Adipocyte (in vitro differentiated cells): Measurements from ENCODE around the gene WDR37.

Experiments used
- DNase-seq: peaks from one replicate; pipeline ENCODE4 v3.0.0-alpha.2; 2015; ENCODE audit warnings: low read depth
- H3K27me3 ChIP-seq: replicated peaks from 2 replicates; pipeline ENCODE4 v1.7.0; 2013; ENCODE audit warnings: mild to moderate bottlenecking, low read length, moderate library complexity; ENCODE audit not compliant: control insufficient read depth, insufficient read depth
- H3K36me3 ChIP-seq: 2 replicates; pipeline ENCODE4 v1.7.0; 2013; ENCODE audit warnings: low read length, mild to moderate bottlenecking, moderate library complexity; ENCODE audit not compliant: control insufficient read depth, insufficient read depth, severe bottlenecking
- H3K4me1 ChIP-seq: 2 replicates; pipeline ENCODE4 v1.7.0; 2013; ENCODE audit warnings: mild to moderate bottlenecking, low read length, moderate library complexity; ENCODE audit not compliant: control insufficient read depth, insufficient read depth
- H3K4me3 ChIP-seq: 2 replicates; pipeline ENCODE4 v1.7.0; 2013; ENCODE audit warnings: mild to moderate bottlenecking, low read length, moderate library complexity
- H3K9ac ChIP-seq: 2 replicates; pipeline ENCODE4 v1.7.0; 2013; ENCODE audit warnings: mild to moderate bottlenecking, low read length, moderate library complexity
- H3K9me3 ChIP-seq: 2 replicates; pipeline ENCODE4 v1.7.0; 2013; ENCODE audit warnings: mild to moderate bottlenecking, low read length, moderate library complexity; ENCODE audit not compliant: control insufficient read depth

WDR37 gene

GRCh38 chr10:1119027-1119426, 62.8 kb downstream of the WDR37 start:
- no peaks in the 10 kb centered on the region for H3K9me3 ChIP-seq
- no peak overlapping the region for H3K9ac ChIP-seq
- no peak for DNase-seq
- peaks cover 84% of the 10 kb centered on the region for H3K36me3 ChIP-seq
- peaks cover 7% of the 10 kb centered on the region for H3K4me1 ChIP-seq
- H3K4me3 ChIP-seq, result no peak overlapping the region
- H3K27me3 ChIP-seq, result no peaks in the 10 kb centered on the region

DNA sequence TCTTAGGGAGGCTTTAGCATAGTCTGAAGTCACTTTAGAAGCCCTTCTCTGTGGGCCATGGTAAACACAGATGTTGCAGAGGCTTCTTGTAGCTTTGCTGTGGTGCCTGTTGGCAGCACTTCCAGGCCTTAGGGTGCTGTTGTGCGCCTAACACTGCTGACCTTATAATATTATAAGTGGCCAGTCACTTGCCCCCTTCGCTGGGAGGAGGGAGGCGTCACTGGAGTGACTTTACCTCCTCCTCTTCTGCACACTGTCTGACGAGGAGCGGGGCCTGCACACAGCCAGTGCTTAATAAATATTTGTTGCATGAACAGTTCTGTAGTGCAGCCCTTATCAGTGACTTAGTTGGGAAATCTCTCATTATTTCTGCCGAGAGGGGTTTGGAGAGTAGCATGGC, 63.3 kb downstream of the WDR37 start:
- H3K4me3 ChIP-seq, result no peak overlapping the region
- no peak for DNase-seq
- no peaks in the 10 kb centered on the region for H3K9me3 ChIP-seq
- H3K9ac ChIP-seq, result no peak overlapping the region
- H3K27me3 ChIP-seq, result no peaks in the 10 kb centered on the region
- peaks cover 7% of the 10 kb centered on the region for H3K4me1 ChIP-seq
- H3K36me3 ChIP-seq, result peaks cover 84% of the 10 kb centered on the region

- DNase-seq, result no peak
Measured at GRCh38 chr10:1120306-1120705, 64.1 kb downstream of the WDR37 start.

DNA sequence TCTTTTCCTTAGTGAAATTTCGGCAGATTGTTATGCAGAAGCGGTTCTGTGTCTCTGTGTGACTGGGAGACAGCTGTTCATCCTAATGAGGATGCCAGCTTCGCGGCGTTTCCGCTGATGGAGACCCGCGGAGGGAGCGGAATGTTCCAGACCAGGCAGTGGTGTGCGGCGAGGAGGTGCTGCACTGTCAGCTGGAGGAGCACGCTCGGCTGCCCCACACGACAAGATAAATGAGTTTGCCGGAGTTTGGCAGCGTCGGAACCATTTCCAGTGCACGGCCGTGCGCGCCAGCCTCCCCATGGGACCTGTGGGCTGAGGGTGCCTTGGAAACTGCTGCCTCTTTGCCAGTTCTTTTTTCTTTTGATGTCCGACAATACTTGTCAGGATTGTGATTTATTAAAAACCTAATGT, 64.6 kb downstream of the WDR37 start:
- peaks cover 7% of the 10 kb centered on the region for H3K4me1 ChIP-seq
- H3K9ac ChIP-seq, result no peak overlapping the region
- H3K27me3 ChIP-seq, result no peaks in the 10 kb centered on the region
- H3K9me3 ChIP-seq, result no peaks in the 10 kb centered on the region
- DNase-seq, result no peak
- H3K4me3 ChIP-seq, result no peak overlapping the region
- H3K36me3 ChIP-seq, result peaks cover 87% of the 10 kb centered on the region

More at GRCh38 chr10:1120306-1120705, 64.1 kb downstream of the WDR37 start:
- Histone ChIP-seq H3K4me3 (no peak overlapping the region), H3K9ac (no peak overlapping the region), H3K9me3 (no peaks in the 10 kb centered on the region), H3K27me3 (no peaks in the 10 kb centered on the region), H3K36me3 (peaks cover 88% of the 10 kb centered on the region), H3K4me1 (peaks cover 7% of the 10 kb centered on the region)

GRCh38 chr10:1121271-1121970, 65.2 kb downstream of the WDR37 start:
- H3K9ac ChIP-seq, result no peak overlapping the region
- peaks cover 83% of the 10 kb centered on the region for H3K36me3 ChIP-seq
- DNase-seq, result no peak
- H3K4me3 ChIP-seq, result no peak overlapping the region
- H3K27me3 ChIP-seq, result no peaks in the 10 kb centered on the region
- no peaks in the 10 kb centered on the region for H3K9me3 ChIP-seq
- H3K4me1 ChIP-seq, result peaks cover 7% of the 10 kb centered on the region

GRCh38 chr10:1122349-1122748, 66.2 kb downstream of the WDR37 start:
- Histone ChIP-seq H3K9me3 (no peaks in the 10 kb centered on the region), H3K27me3 (no peaks in the 10 kb centered on the region), H3K4me3 (no peak overlapping the region), H3K9ac (no peak overlapping the region), H3K36me3 (peaks cover 81% of the 10 kb centered on the region), H3K4me1 (peaks cover 7% of the 10 kb centered on the region)
- DNase-seq, result no peak

- H3K4me3 ChIP-seq, result no peak overlapping the region
- peaks cover 7% of the 10 kb centered on the region for H3K4me1 ChIP-seq
- no peaks in the 10 kb centered on the region for H3K9me3 ChIP-seq
- DNase-seq, result no peak
- peaks cover 80% of the 10 kb centered on the region for H3K36me3 ChIP-seq
- no peak overlapping the region for H3K9ac ChIP-seq
- no peaks in the 10 kb centered on the region for H3K27me3 ChIP-seq
Measured at GRCh38 chr10:1123198-1123597, 67.0 kb downstream of the WDR37 start.

- peaks cover 76% of the 10 kb centered on the region for H3K36me3 ChIP-seq
- DNase-seq, result no peak
Measured at GRCh38 chr10:1123972-1124371, 67.8 kb downstream of the WDR37 start.

DNA sequence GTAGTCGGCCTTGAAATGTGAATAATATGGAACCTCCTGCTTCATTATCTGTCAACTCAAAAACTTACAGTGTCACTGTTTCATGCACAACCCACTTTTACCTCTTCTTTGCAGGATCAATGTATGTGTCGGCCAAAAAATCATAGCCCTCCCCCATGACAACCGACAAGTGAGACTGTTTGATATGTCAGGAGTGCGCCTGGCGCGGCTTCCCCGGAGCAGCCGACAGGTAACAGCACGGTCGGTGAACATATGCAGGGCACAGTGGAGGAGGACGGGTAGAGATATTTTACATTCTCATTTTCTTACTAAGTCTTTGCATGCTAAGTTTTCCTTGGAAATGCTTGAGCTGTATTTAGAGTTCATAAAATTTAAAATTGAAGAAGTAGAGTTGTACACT, 68.6 kb downstream of the WDR37 start:
- peaks cover 7% of the 10 kb centered on the region for H3K4me1 ChIP-seq
- no peaks in the 10 kb centered on the region for H3K9me3 ChIP-seq
- no peaks in the 10 kb centered on the region for H3K27me3 ChIP-seq
- H3K4me3 ChIP-seq, result no peak overlapping the region
- H3K36me3 ChIP-seq, result peaks cover 76% of the 10 kb centered on the region
- DNase-seq, result no peak
- no peak overlapping the region for H3K9ac ChIP-seq

More at GRCh38 chr10:1123972-1124371, 67.8 kb downstream of the WDR37 start:
- no peak overlapping the region for H3K9ac ChIP-seq
- H3K9me3 ChIP-seq, result no peaks in the 10 kb centered on the region
- H3K4me3 ChIP-seq, result no peak overlapping the region
- H3K4me1 ChIP-seq, result peaks cover 7% of the 10 kb centered on the region
- no peaks in the 10 kb centered on the region for H3K27me3 ChIP-seq

DNA sequence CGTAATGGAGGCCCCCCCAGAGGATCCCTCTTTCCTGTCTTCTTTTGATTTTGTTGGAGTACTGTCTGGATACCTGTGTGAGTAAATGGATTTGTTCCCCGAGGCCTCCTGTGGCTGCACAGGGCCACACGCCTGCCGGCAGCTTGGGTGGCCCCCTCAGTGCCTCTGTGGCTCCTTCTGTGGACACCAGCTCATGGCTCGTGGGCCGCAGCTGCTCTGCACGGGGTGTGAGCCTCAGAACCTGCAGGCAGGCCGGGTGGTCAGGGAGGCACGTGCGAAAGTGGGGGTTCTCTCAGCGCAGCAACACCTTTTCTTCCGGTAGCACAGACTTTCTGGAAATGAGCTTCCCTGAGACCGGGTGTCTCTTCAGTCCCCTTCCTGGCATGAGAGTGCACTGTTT, 70.3 kb downstream of the WDR37 start:
- Histone ChIP-seq H3K4me3 (no peak overlapping the region), H3K27me3 (no peaks in the 10 kb centered on the region), H3K9ac (no peak overlapping the region), H3K36me3 (peaks cover 77% of the 10 kb centered on the region), H3K9me3 (no peaks in the 10 kb centered on the region), H3K4me1 (peaks cover 7% of the 10 kb centered on the region)
- no peak for DNase-seq

DNA sequence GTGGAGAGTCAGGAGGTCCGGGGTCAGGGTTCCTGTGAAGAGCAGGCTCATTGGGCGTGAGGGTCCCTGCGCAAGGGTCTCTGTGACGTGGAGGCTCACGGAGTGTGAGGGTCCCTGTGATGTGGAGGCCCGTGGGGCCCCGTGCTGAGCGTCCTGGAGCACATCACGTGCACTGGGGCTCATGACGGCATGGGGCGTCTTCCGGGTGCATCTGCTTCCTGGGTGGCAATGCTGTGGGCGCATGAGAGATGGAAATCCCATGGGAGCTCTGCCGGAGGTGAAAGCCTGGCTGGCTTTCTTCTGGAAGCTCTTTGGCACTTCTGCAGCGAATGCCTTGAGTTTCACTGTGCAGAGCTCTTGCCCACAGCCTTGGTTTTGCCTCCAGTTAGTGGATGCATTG, 71.4 kb downstream of the WDR37 start:
- H3K4me3 ChIP-seq, result no peak overlapping the region
- no peak for DNase-seq
- H3K36me3 ChIP-seq, result peaks cover 77% of the 10 kb centered on the region
- H3K9me3 ChIP-seq, result no peaks in the 10 kb centered on the region
- no peak overlapping the region for H3K9ac ChIP-seq
- peaks cover 7% of the 10 kb centered on the region for H3K4me1 ChIP-seq
- H3K27me3 ChIP-seq, result no peaks in the 10 kb centered on the region

DNA sequence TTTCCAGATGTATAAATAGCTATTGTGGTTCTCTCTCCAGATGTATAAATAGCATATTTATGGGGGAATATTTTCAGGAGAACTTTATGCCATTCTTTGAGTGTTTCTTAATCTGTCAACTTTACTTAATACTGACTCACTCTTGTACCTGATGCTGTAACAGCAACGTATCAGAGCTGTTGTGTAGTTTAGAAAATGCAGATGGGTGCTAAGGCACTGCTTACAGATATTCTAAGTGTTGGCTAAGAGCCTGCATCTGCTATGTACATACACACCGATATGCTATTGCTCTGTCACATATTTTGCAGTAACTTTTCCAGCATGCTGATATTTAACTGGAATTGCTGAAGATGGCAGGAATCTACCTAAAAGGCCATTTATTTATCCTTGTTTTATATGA, 71.9 kb downstream of the WDR37 start:
- Histone ChIP-seq H3K9ac (no peak overlapping the region), H3K27me3 (no peaks in the 10 kb centered on the region), H3K36me3 (peaks cover 72% of the 10 kb centered on the region), H3K9me3 (no peaks in the 10 kb centered on the region), H3K4me1 (peaks cover 4% of the 10 kb centered on the region), H3K4me3 (no peak overlapping the region)
- DNase-seq, result no peak
